CD1c-positive myeloid dendritic cell (primary cell): ENCODE measurements around the gene AP1M1.
A peak's percentile ranks its signal among the peaks of the same experiment; 100 is the strongest.

Experiments
- DNase-seq: peaks from one replicate; pipeline ENCODE4 v3.0.0-alpha.2; 2016; ENCODE audit errors: extremely low spot score

The AP1M1 gene

GRCh38 chr19:16207490-16208025 lies 9.8 kb downstream of the AP1M1 start:
- DNase-seq = peak; percentile 20

GRCh38 chr19:16208064-16208759 lies 10.5 kb downstream of the AP1M1 start:
- no peak for DNase-seq

- DNase-seq = no peak
Observed at GRCh38 chr19:16208847-16209665, 11.3 kb downstream of the AP1M1 start.

- no peak for DNase-seq
Observed at GRCh38 chr19:16210168-16210567, 12.5 kb downstream of the AP1M1 start.

GRCh38 chr19:16213076-16213475 lies 15.4 kb downstream of the AP1M1 start:
- DNase-seq = no peak

GRCh38 chr19:16216744-16217670 lies 19.3 kb downstream of the AP1M1 start:
- DNase-seq = no peak

- DNase-seq = no peak
Observed at GRCh38 chr19:16217716-16218451, 20.2 kb downstream of the AP1M1 start.

GRCh38 chr19:16218851-16219250 lies 21.1 kb downstream of the AP1M1 start:
- no peak for DNase-seq

GRCh38 chr19:16222806-16223205 lies 25.1 kb downstream of the AP1M1 start:
- DNase-seq = no peak

- no peak for DNase-seq
Observed at GRCh38 chr19:16223746-16224145, 26.0 kb downstream of the AP1M1 start.

GRCh38 chr19:16224293-16225045 lies 26.8 kb downstream of the AP1M1 start:
- no peak for DNase-seq

- DNase-seq = no peak
Observed at GRCh38 chr19:16225279-16226183, 27.8 kb downstream of the AP1M1 start.

- DNase-seq = no peak
Observed at GRCh38 chr19:16226184-16226591, 28.5 kb downstream of the AP1M1 start.

GRCh38 chr19:16226878-16227836 lies 29.4 kb downstream of the AP1M1 start:
- DNase-seq = no peak

- no peak for DNase-seq
Observed at GRCh38 chr19:16227837-16228636, 30.3 kb downstream of the AP1M1 start.

- no peak for DNase-seq
Observed at GRCh38 chr19:16228637-16229321, 31.1 kb downstream of the AP1M1 start.

GRCh38 chr19:16229322-16229641 lies 31.6 kb downstream of the AP1M1 start:
- no peak for DNase-seq
